GM21619 (cell line): Measurements from ENCODE around the gene ABCG1.
"Not testable (repeated sequence)": the region's sequence is repeated elsewhere in the genome, so short reads cannot be mapped to it uniquely, and the experiment has no call there.

Experiments
- ATAC-seq: cut with Tn5 transposase; IDR thresholded peaks from one replicate; pipeline ENCODE4 v1.9.1; 2021; ENCODE audit not compliant: unreplicated experiment

Gene ABCG1

DNA sequence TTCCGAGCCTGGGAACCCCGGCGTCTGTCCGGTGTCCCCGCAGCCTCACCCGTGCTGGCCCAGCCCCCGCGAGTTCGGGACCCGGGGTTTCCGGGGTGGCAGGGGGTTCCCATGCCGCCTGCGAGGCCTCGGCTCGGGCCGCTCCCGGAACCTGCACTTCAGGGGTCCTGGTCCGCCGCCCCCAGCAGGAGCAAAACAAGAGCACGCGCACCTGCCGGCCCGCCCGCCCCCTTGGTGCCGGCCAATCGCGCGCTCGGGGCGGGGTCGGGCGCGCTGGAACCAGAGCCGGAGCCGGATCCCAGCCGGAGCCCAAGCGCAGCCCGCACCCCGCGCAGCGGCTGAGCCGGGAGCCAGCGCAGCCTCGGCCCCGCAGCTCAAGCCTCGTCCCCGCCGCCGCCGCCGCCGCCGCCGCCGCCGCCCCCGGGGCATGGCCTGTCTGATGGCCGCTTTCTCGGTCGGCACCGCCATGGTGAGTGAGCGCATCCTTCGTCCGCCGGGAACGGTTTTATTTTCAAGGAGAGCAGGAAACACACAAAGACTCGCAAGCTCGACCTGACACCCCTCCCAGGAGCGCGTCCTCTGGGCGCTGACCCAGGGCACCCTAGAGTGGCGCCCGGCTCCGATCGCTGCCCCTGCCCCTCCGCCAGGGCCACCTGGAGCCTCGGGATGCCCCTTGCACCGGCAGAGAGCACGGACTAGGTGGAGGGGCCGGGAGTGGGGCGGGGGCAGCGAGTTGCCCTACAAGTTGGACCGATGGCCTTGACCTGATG, at the start of gene ABCG1:
Gene ABCG1, plus strand, starts transcription at position 305 of the 770 bp plus-strand sequence. Its CDS starts 123 bp downstream, at position 428.
- no peak for ATAC-seq

DNA sequence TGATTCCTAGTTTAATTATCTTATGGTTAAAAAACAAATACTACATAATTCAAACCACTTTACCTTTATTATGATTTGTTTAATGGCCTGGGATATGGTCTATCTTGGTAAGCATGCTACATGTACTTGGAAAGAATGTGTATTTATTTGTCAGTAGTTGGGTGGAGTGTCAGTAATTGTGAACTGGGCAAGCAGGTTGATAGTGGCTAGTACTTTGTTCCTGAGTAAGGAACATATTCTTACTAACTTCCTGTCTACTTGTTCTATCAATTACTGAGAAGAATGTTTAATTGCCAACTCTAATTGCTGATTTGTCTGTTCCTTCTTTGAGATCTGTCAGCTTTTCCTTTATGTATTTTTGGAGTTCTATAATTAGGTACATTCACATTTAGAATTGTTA, 49.2 kb upstream of the ABCG1 start:
- no peak for ATAC-seq

DNA sequence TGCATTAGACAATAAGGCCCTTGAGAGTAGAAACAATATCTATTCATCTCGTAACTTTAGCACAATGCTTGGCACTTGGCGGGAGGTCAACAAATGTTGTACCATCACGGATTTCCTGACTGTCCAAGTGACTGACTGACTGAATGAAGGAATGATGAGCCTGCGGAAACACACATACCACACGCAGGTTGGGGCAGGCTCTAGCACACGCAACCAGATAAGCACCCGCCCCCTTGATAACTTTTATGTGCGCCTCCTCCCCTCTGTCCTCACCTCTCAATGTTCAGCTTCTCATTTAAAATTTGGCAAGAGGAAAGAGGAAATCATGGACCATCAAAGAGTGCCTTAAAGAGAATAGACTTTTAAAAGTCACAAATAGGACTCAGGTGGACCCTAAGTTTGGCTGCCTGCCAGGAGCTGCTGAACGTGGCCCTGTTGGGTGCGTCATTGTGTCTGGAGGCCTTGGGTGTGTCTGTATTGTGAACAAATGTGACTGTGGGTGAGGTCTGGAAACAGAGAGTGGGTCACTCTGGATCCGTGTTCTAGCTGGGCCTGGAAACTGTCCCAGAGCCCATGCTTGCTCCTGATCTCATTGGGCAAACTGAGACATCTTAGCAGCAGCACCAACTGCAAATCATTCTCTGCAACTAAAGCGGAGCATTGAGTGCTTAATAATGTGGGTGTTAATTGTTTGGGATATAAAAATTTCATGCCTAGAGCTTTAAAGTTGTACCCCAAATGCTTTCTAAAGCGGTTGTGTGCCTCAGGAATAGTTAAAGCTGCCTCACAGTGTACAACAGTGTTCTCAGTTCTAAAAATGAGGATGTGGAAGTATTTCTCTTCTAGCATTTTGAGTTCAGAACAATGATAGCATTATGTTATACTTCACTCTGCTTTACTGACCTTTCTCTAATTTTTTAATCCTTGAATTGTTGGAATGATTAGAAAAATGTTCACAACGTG, 47.6 kb upstream of the ABCG1 start:
- no peak for ATAC-seq

DNA sequence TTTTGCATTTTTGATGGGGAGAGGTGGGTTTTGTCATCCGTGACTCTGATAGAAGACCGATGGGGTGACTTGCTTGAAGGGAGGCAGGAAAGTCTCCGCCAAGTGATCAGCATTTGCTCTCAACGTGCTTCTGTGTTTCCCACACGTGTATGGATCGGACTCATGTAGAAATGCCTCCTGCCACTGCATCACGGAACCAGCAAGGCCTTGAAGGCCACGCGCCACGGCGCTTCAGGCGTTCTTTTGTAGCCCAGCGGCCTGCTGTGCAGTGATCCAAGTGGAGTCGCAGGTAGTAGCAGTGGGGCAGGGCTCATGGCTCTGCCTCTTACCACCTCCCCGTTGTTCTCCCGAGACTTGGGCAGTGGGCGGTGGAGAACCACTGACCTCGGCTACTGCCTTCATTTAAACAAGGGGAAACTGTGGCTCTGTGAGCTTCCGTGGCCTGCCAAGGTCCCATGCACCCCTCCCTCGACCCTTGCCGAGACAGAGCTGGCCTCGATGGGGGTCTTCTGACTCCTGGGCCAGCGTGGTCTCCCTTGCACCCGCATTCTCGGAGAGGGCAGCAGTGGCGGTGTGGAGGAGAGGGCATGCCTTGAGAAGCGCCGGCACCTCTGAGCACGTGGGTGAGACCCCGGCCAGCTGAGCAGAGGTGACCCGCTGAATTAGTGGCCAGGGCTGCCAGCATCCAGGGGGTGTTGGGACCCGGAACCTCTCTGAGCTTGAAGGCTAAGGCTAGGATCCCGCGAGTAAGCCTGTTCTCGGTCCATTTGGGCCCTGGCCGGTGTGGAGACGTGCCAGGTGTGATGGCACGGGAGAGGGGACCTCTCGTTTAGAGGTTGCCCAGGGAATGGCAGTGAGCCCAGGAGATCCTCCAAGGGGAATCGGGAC, 46.1 kb upstream of the ABCG1 start:
- no peak for ATAC-seq

DNA sequence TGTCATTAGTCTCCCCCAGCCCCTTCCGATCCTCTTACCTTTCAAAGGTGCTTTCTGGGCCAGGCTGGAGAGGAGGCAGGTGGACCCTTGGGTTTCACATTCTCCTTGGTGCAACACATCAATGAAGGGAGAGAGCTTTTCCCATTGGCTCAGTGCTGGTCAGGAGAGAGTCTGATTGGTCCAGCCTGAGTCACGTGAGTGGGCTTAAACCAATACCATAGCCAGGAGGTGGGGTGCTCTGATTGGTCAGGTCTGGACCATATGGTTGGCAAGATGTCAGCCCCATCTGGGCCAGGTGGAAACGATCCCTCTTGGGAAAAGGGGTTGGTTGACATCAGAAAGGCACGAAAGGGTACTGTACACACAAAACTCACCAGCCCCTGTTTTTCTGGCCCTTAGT, 44.8 kb upstream of the ABCG1 start:
- ATAC-seq = no peak

DNA sequence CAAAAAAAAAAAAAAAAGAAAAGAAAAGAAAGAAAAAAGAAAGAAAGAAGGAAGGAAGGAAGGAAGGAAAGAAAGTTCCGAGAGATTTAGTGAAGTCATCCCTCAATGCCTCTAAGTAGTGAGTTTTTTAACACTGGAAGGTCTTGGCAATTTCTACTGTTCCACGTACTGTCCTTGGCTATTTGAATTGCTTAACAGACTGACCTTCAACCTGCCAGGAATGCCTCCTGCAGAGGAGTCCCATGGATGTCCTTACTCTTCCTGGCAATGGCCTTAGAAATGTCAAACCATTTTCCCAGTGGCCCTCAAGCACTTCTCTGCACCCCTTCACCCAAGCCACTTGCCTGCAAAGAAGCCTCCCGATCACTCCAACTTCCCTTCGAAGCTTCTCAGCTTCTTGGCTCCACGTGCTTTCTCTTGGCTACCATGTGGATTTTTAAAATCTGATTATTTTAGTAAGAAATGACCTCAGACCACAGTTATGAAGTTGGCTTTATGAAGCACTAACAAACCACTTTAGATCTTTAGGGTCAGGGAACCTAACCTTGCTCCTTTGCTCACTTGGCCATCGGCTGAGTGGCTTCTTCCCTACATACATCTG, 43.7 kb upstream of the ABCG1 start:
- no peak for ATAC-seq

DNA sequence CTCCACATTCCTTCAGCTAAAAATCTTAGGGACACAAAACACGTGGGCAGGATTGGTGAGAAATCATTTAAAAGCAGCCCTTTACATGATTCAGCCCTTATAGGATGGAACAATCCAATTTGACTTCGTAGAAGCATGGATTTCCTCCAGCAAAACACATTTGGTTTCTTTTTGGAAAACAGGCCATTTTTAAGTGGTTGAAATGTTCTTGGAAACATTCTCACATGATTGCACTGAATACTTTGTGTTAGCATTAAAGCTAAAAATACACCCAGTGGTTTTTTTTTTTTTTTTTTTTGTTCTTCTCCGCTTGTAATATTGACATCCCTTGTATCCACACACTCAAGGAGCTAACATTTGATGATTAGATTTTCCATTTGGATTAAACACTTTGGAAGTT, 42.1 kb upstream of the ABCG1 start:
- ATAC-seq = no peak

DNA sequence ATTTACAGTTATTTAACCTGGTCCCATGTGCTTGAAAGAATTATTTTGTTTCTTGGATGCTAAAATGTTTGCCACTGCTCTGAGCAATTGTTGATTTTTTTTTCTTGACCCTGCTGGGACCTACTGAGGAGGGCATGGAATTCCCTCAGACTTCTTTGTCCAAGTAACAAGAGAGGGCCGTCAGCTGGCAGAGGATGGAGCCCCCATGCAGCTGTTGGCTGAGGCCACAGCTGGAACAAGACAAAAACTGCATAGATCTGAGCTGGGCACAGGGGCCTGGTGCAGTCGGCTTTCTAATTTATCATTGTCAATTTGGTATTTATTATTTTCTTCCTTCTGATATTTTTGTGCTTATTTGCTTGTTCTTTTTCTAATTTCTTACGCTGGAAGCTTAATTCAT, 39.6 kb upstream of the ABCG1 start:
- no peak for ATAC-seq

DNA sequence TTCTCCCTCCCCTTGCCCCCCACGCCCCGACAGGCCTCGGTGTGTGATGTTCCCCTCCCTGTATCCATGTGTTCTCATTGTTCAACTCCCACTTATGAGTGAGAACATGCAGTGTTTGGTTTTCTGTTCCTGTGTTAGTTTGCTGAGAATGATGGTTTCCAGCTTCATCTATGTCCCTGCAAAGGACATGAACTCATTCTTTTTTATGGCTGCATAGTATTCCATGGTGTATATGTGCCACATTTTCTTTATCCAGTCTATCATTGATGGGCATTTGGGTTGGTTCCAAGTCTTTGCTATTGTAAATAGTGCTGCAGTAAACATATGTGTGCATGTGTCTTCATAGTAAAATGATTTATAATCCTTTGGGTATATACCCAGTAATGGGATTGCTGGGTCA, 38.9 kb upstream of the ABCG1 start:
- ATAC-seq = not testable (repeated sequence)

DNA sequence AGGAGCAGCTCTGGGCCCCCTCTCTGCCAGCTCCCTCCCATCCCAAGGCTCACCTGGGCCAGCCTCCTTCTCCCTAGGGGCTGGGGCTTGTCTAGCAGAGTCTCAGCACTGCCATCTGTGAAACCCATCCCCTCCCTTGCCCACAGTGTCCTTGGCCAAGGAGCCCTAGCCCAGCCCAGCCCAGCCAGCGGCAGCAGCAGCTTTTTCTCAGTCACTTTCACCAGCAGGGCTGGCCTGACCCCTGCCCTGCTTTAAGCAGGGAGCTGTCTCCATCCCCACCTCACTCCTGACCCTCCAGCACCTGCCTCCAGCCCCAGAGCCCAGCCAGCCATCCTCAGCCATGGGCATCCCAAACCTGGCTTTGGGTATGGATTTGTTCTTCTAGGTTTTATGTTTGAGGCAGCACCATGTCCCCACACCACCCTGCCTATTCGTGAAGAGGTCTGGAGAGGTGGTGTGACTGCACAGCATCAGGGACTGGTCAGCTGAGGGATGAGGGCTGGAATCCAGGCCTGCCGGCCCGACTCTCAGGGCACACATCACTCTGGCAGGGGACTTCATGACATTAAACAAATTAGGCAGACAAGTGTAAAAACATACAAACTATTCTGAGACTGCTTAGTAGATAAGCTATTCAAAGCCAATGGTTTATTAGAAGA, 36.1 kb upstream of the ABCG1 start:
- ATAC-seq = no peak

DNA sequence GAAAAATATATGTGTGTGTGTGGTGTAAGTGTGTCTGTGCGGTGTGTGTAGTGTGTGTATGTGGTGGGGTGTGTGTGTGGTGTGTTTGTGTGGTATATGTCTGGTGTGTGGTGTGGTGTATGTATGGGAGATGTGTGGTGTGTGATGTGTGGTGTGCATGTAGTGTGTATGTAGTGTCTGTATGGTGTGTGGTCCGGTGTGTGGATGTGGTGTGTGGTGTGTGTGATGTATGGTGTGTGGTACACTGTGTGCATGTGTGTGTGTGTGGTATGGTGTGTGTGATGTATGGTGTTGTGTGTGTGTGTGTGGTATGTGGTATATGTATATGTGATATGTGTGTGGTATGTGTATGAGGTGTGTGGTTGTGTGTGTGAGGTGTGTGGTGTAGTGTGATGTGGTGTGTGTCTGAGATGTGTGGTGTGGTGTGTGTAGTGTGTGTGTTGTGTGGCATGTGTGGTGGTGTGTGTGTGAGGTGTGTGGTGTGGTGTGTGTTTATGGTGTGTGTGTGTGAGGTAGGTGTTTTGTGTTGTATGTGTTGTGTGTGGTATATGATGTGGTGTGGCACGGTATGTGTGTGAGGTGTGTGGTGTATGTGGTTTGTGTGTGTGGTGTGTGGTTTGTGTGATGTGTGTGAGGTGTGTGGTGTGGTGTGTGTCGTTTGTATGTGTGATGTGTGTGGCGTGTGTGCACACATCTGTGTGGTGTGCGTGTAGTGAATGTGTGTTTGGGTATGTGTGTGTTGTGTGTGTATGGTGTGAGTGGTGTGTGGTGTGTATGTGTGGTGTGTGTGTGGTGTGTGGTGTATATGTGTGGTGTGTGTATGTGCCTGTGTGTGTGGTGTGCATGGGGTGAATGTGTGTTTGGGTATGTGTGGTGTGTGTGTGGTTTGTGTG, 35.3 kb upstream of the ABCG1 start:
- no peak for ATAC-seq

DNA sequence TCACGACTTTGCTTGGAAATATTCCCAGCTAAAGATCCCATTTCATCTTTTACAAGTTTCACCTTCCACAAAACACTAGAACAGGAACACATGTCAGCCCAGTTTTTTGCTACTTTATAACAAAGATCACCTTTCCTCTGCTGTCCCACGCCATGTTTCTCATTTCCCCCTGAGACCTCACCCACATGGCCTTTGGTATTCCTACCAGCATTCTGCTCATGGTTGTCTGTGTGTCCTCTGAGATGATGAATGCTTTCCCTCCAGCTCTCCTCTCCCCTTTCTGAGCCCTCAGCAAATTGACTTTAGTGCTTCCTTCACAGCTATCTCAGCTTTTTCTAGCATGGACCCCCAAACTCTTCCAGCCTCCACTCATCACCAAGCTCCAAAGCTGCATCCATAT, 32.3 kb upstream of the ABCG1 start:
- no peak for ATAC-seq

DNA sequence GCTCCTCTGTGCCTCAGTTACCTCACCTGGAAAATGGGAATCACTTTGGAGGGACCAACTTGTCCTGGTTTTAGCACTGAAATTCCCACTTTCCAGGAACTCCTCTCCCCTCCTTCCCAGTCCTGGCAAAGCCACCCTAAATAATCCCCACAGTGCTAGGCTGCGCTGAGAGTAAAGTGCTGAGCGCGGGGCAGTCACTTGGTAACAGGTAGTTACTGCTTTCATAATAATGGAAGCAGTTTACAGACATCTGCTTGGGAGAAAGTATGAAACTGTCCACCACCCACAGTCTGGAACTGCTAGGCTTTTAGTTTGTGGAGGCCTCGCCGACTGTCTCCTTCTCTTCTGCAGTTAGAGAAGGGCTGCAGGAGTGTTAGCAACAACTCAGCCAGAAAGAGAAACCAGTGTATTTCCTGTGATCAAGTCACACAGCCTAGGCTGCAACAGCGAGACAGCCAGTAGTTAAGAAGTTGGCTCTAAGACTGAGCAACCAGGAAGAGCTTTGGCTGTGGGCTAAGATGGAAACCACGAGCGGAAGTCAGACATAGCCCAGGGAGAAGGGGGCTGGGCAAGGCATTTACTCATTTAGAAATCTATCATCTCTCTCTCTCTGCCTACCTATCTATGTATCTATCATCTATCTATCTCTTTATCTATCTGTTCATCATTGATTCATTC, 30.8 kb upstream of the ABCG1 start:
- peak; percentile 96 for ATAC-seq

DNA sequence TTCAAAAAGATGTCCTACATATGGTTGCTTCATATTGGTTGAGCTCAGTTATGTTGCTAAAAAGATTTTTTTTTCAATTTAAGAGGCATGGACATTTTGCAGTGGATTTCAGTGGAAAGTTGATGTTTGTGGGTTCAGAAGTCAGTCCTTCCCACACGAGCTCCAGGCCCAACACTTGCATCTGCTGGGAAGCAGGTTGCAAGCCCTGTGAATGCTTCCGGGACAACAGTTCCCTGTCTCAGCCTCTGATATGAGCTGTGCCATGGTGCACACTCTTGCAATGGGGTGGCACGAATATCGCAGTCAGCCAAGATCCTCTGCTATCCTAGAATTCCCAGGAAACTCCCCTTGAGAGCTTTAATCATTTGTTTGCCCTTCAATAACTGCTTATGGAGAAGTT, 30.3 kb upstream of the ABCG1 start:
- ATAC-seq = no peak

DNA sequence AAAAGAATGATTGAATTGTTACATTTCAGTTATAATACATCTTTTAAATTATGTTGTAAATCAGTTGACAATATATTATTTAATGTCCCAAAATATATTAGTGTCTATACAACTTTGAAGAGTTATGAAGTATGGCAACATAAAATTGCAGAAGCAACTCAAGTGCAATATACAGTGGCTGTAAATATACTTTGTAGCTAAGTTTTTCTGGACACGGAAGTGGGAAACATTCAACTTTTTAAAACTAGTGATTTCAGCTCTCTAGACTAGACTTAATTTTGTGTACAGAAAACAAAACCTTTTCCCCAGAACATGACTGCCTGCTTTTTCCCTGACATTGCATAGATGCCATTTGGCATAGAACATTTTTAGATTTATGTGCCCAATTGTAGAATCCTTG, 29.5 kb upstream of the ABCG1 start:
- no peak for ATAC-seq

DNA sequence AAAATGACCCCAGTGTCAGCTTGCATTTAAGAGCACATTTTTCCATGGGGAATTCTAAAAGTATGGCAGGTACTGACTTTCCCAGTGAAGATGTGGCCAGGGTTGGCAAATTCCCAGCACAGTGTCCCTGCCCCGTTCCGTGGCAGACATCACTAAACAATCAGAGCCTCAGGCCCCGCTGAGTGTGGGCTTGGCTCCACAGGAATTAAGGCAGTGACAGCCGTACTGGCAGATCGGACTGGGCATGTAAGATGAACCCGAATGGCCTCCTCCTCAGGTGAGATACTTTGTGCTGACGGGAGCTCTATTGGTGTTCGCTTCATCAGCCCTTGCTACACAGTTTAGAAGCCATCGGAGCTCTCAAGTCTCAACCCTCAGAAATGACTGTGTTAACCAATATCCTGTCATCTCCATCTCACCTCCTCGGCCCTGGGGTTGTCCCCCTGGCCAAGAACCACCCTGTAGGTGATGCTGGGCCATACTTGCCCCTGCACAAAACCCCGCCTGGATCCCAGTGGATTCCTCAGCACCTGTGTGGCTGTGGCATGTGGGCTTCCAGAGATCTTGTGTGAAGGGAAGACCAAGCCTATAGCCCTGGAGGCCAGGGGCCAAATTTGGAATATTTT, 29.0 kb upstream of the ABCG1 start:
- ATAC-seq = no peak

DNA sequence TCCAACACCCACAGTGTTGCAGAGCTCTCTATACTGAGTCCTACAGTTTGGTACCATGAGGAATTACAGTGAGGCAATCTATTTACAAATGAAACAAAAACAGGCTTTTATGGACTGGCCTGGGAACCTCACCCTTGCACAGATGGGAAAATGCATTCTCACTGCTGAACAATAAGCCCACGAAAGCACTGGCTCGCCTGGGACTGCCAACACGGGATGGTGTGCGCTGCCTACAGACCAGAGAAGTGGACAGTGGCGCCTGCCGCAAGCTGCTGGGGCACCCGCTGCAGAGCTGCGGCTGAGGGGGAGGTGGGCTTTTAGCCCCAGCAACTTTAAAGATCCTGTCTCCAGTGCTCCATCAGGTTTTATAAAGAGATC, 28.5 kb upstream of the ABCG1 start:
- ATAC-seq = no peak

DNA sequence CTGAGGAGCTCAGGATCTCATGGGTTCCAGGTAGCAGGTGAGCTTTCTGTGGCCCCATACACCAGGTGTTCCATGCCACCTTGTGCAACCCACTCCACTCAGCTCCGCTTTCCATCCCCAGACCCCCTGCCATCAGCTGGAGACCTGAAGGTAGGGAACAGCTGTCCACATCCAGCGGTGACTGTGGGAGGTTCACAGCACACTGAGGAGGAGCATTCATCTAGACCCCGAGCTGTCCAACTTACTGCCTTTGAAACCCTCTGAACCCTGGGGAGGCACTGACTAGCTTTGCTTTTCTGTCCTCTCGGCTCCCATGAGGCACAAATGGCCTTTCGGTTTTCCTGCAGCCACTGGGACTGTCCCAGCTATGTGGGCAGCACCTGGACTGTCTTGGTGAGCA, 27.9 kb upstream of the ABCG1 start:
- no peak for ATAC-seq
